Cardiac muscle cell (in vitro differentiated cells and primary cell): ENCODE results near the gene PRR36. TPM values are rescaled to one million over a fixed set of nuclear protein-coding genes. Genes with fewer than 3 reads are reported as not detected.
A peak's percentile ranks its signal among the peaks of the same experiment; 100 is the strongest.

Source experiments
- DNase-seq, 2 donors: peaks; one replicate each; pipeline versions ENCODE4 v3.0.0 to v3.0.0-alpha.2; 2010 to 2017; ENCODE audit warnings: low read depth in 1 of 2, low spot score in 1 of 2
- H3K27ac ChIP-seq: fragments of 200-600 bp; sonication (generic); 2 replicates; pipeline ENCODE4 v1.5.1; 2016
- H3K27me3 ChIP-seq: fragments of 200-600 bp; sonication (generic); 2 replicates; pipeline ENCODE4 v1.6.0; 2016; ENCODE audit warnings: control low read depth
- H3K36me3 ChIP-seq: fragments of 200-600 bp; sonication (generic); 2 replicates; pipeline ENCODE4 v1.5.1; 2016; ENCODE audit warnings: control low read depth
- H3K4me1 ChIP-seq: fragments of 200-600 bp; sonication (generic); 2 replicates; pipeline ENCODE4 v1.8.1; 2017; ENCODE audit warnings: low read depth, mild to moderate bottlenecking, mixed run types
- H3K4me3 ChIP-seq: fragments of 200-600 bp; sonication (generic); 2 replicates; pipeline ENCODE4 v1.5.1; 2016; ENCODE audit warnings: mild to moderate bottlenecking
- H3K9me3 ChIP-seq: fragments of 200-600 bp; sonication (generic); 2 replicates; pipeline ENCODE4 v1.5.1; 2017; ENCODE audit warnings: low read depth, mild to moderate bottlenecking, control low read depth
- CTCF ChIP-seq: IDR thresholded peaks from 2 replicates; pipeline ENCODE4 v1.5.1; 2012; ENCODE audit warnings: low read depth, mild to moderate bottlenecking, low read length
- polyA plus RNA-seq: library from polyadenylated mRNA; unstranded; fragments of >200 nt; fragmentation: Nextera tagmentation; extraction: Ambion mirVana; gene quantifications from 2 replicates; pipeline ENCODE4 v1.2.1, GENCODE V29; 2016
- total RNA-seq: library from RNA; depleted of rRNA; stranded (reverse); fragments of >200 nt; gene quantifications from 2 replicates; pipeline ENCODE4 v1.2.3, GENCODE V29; 2016

PRR36 gene
- total and polyA plus RNA-seq, 2 experiments from 2014 or later: 6.1 to 6.2 TPM

DNA sequence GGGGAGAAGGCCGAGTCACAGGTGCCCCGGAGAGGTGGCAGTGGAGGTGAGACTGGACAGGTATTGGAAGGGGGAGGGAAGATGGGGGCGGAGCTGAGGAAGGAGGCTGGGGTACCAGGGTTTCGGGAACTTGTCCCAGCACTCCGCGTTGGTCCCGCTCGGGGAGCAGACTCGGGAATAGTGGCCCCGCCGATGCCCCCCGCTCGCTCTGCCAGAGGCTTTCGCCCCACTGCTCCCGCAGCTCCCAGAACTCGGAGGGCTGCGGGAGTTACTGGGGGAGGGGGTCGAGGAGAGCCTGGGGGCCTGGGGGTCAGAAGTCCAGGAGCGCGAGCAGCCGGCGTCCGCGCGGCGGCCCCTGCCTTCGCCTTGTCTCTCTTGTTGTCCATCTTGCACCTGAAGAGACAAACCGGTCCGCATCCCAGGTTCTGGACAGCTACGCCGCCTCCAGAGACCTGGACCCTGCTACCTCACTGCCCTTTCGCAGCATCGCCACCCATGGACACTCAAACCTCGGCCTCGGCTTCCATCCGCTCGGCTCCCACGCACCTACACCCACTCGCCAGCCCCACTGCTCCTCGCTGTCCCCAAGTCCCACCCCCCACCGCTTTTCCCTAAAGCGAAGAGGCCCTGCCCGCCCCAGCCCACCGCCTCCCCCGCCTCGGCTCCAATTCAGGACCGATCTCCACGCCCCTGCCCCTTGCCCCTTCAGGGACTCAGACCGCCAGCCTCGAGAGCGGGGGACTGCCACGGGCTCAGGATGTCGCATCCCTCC lies 700 bp downstream of the PRR36 start:
- DNase-seq: peak in 1 of 2 donors; percentile 45
- peaks cover 4% of the 10 kb centered on the region for H3K4me1 ChIP-seq
- no peak for TF ChIP-seq CTCF

DNA sequence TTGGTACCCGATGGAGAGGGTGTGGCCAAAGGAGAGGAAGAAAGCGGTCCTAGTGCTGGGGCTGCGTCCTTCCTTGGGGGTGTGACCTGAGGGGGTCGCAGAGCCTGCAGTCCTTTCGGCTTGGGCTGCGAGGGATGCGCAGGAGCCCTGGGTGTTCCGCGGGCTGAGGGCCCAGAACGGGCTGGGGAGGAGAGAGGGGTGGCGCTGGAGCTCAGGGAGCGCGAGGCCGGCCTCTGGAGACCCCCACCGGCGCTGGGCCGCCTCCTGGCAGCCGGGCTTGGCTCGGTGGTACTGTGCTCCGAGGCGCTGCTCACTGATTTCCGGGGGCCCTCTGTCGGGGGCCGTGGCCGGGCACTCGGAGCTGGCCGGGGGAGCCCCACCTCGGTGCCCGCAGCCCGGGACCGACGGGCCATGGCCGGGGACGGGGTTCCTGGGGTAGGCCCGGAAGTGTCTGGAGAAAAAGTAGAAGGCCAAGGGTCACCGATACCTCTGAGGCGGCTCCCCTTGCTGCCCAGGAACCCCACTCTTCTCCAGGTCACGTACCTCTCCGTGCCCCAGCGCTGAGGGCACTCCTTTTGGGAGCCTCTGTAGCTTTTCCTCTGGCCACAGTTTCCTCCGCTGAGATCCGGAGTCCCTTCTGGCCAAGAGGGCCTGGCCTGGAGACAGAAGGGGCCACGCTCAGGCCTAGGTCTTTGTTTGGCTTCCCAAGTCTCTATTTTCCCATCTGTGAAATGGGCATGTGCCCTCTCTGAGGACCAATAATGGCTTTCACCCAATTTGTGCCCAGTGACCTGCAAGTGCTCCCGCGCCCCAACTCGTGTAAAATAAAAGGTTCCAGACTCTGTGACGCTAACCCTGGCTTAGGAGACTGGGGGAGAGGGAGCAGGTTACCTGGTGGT lies 1.6 kb downstream of the PRR36 start:
- no peak overlapping the region for H3K4me3 ChIP-seq
- no peak overlapping the region for H3K27ac ChIP-seq
- no peaks in the 10 kb centered on the region for H3K36me3 ChIP-seq
- H3K4me1 ChIP-seq: peaks cover 6% of the 10 kb centered on the region
- no peak for TF ChIP-seq CTCF
- no peak for DNase-seq
- peaks cover 17% of the 10 kb centered on the region for H3K27me3 ChIP-seq
- no peaks in the 10 kb centered on the region for H3K9me3 ChIP-seq

More for the DNA sequence above, 700 bp downstream of the PRR36 start:
- Histone ChIP-seq H3K4me3 (peak overlapping the region; percentile 49), H3K27ac (no peak overlapping the region), H3K27me3 (peaks cover 17% of the 10 kb centered on the region), H3K36me3 (no peaks in the 10 kb centered on the region), H3K9me3 (no peaks in the 10 kb centered on the region)

- Histone ChIP-seq H3K27me3 (peaks cover 23% of the 10 kb centered on the region), H3K36me3 (no peaks in the 10 kb centered on the region), H3K27ac (peak overlapping the region; percentile 85), H3K4me1 (peaks cover 6% of the 10 kb centered on the region), H3K9me3 (no peaks in the 10 kb centered on the region), H3K4me3 (peak overlapping the region; percentile 20)
- peak; percentile 96 to 98 for DNase-seq
- TF ChIP-seq CTCF: no peak
Observed at GRCh38 chr19:7871437-7872305, 2.5 kb downstream of the PRR36 start.

DNA sequence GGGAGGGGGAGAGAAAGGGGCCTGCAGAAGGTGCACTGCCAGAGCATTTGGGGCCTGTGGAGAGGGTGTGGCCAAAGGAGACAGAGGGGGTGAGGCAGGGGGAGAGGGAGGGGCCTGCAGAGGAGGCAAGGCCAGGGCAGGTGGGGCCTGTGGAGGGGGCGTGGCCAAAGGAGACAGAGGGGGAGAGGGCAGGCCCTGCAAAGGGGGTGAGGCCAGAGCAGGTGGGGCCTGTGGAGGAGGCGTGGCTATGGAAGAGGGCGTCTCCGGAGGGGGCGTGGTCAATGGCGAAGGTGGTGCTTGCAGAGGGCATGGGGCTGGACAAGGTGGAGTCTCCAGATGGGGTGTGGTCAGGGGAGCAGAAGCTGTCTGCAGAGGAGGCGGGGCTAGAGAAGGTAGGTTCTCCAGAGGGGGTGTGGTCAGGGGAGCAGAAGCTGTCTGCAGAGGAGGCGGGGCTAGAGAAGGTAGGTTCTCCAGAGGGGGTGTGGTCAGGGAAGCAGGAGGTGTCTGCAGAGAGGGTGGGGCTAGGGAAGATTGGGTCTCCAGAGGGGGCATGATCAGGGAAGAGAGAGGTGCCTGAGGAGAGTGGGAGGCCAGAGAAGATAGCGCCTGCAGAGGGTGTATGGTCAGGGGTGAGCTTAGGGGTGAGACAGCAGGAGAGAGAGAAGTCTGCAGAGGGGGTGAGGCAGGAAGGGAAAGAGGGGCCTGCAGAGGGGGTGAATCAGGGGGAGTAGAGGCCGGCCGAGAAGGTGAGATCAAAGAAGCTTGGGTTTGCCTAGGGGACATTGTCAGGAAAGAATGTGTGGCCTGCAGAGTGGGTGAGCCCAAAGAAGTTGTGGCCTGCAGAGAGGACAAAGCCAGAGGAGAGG lies 3.4 kb downstream of the PRR36 start:
- Histone ChIP-seq H3K27me3 (peaks cover 24% of the 10 kb centered on the region), H3K9me3 (no peaks in the 10 kb centered on the region), H3K36me3 (no peaks in the 10 kb centered on the region), H3K27ac (peak overlapping the region; percentile 85), H3K4me1 (peaks cover 6% of the 10 kb centered on the region), H3K4me3 (no peak overlapping the region)
- TF ChIP-seq CTCF: no peak
- DNase-seq: peak; percentile 22 to 91
